ENCODE data around the gene VSTM5.

DNA sequence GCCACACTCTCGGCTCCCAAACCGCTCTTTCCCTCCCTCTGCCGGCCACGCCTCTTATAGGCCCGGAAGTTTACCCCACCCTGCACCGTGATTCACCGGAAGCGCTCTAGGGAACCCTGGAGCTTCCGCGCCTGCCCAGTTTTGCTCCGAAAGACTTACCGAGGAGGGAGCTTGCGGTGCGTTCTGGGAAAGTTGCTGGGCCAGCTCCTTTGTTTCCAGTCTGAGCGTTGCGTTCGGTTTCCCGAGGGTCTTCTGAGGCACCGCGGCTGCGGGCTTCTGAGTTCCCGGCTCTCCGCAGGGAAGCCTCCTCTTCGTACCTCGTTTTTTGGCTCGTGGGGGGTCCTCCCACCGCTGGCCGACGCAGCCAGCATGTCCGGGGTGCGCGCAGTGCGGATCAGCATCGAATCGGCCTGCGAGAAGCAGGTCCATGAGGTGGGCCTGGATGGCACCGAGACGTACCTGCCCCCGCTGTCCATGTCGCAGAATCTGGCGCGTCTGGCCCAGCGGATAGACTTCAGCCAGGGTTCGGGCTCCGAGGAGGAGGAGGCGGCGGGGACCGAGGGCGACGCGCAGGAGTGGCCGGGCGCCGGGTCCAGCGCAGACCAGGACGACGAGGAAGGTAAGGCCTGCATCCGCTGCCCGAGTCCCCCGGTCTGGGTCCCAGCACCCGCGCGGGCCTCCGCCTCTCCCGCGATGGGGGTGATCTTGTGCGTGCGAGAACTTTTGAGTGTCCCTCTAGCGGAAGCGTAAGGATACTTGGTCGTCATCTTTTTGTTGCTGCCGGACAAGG, 66.1 kb downstream of the VSTM5 start, which contains the start of gene MED17:
- TF ChIP-seq SIN3A (IDR thresholded peaks at IDR 0.05; ENCODE audit: borderline replicate concordance, low read depth, low read length) (peak; percentile 75; the same call in 1 of the 2 replicates), CHD2 (IDR thresholded peaks at IDR 0.05; ENCODE audit: low read length, partially characterized antibody) (peak; percentile 64)
- TF ChIP-seq, protein P1, sequence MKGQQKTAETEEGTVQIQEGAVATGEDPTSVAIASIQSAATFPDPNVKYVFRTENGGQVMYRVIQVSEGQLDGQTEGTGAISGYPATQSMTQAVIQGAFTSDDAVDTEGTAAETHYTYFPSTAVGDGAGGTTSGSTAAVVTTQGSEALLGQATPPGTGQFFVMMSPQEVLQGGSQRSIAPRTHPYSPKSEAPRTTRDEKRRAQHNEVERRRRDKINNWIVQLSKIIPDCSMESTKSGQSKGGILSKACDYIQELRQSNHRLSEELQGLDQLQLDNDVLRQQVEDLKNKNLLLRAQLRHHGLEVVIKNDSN (IDR thresholded peaks at IDR 0.05; ENCODE audit: borderline replicate concordance, low read depth): no peak
- TF ChIP-seq, protein P2, sequence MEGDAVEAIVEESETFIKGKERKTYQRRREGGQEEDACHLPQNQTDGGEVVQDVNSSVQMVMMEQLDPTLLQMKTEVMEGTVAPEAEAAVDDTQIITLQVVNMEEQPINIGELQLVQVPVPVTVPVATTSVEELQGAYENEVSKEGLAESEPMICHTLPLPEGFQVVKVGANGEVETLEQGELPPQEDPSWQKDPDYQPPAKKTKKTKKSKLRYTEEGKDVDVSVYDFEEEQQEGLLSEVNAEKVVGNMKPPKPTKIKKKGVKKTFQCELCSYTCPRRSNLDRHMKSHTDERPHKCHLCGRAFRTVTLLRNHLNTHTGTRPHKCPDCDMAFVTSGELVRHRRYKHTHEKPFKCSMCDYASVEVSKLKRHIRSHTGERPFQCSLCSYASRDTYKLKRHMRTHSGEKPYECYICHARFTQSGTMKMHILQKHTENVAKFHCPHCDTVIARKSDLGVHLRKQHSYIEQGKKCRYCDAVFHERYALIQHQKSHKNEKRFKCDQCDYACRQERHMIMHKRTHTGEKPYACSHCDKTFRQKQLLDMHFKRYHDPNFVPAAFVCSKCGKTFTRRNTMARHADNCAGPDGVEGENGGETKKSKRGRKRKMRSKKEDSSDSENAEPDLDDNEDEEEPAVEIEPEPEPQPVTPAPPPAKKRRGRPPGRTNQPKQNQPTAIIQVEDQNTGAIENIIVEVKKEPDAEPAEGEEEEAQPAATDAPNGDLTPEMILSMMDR (IDR thresholded peaks at IDR 0.05): peak; percentile 53

All from SK-N-SH (cell line).